IMR-90 (cell line): ENCODE data around the gene PC. TPM values are rescaled to one million over a fixed set of nuclear protein-coding genes. Genes with fewer than 3 reads are reported as not detected.
A peak's percentile ranks its signal among the peaks of the same experiment; 100 is the strongest.

Source experiments
- ATAC-seq: fragments of 200-7000 bp; cut with Tn5 transposase; 2 replicates; pipeline ENCODE4 v1.9.1; 2020; ENCODE audit warnings: low read depth, mild to moderate bottlenecking, moderate library complexity
- BruUV-seq: library from RNA; stranded (reverse); fragments of 400-500 nt; replicated peaks from 2 replicates; lab custom pipeline; 2021; lab: Mats Ljungman, UMichigan
- CTCF ChIA-PET: fragments of 300-600 bp; formaldehyde crosslinking; extraction: SDS; loops from one replicate; lab custom pipeline; 2021; ENCODE audit warnings: antibody characterized with exemption; lab: Yijun Ruan, JAX
- POLR2A ChIA-PET: fragments of 300-600 bp; sonication (Branson Sonifier 250); formaldehyde crosslinking; loops from one replicate; lab custom pipeline; 2022; ENCODE audit warnings: antibody characterized with exemption; ENCODE audit not compliant: unreplicated experiment; lab: Charles Lee
- DNase-seq: peaks from one replicate; pipeline ENCODE4 v3.0.0; 2013
- H2AFZ ChIP-seq: replicated peaks from 2 replicates; pipeline ENCODE3; 2013; ENCODE audit warnings: low read length, mild to moderate bottlenecking; ENCODE audit not compliant: poor library complexity
- H2AK5ac ChIP-seq: 2 replicates; pipeline ENCODE4 v1.6.1; 2013; ENCODE audit warnings: low read depth, low read length, inconsistent platforms
- H2AK9ac ChIP-seq: replicated peaks from 2 replicates; pipeline ENCODE3; 2013; ENCODE audit warnings: mild to moderate bottlenecking, low read depth, low read length, moderate library complexity; ENCODE audit not compliant: poor library complexity
- H2BK120ac ChIP-seq: 2 replicates; pipeline ENCODE4 v1.6.1; 2013; ENCODE audit warnings: low read depth, low read length, inconsistent platforms
- H2BK15ac ChIP-seq: 3 replicates; pipeline ENCODE4 v1.6.1; 2013; ENCODE audit warnings: low read depth, low read length, inconsistent platforms
- H2BK20ac ChIP-seq: 2 replicates; pipeline ENCODE4 v1.6.1; 2013; ENCODE audit warnings: low read depth, mild to moderate bottlenecking, inconsistent platforms, low read length, moderate library complexity
- H2BK5ac ChIP-seq: 2 replicates; pipeline ENCODE4 v1.6.1; 2013; ENCODE audit warnings: mild to moderate bottlenecking, low read depth, low read length, inconsistent platforms; ENCODE audit not compliant: poor library complexity, severe bottlenecking
- H3K14ac ChIP-seq: replicated peaks from 2 replicates; pipeline ENCODE4 v1.6.1; 2013; ENCODE audit warnings: low read depth, low read length, inconsistent platforms
- H3K18ac ChIP-seq: 2 replicates; pipeline ENCODE4 v1.6.1; 2013; ENCODE audit warnings: low read depth, low read length, control low read depth
- H3K23ac ChIP-seq: 2 replicates; pipeline ENCODE4 v1.6.1; 2013; ENCODE audit warnings: low read depth, low read length, inconsistent platforms
- H3K27ac ChIP-seq: 2 replicates; pipeline ENCODE4 v1.5.1; 2013; ENCODE audit warnings: mild to moderate bottlenecking, control low read depth, low read length; ENCODE audit not compliant: insufficient read depth
- H3K27me3 ChIP-seq: 2 replicates; pipeline ENCODE4 v1.6.1; 2013; ENCODE audit warnings: low read length; ENCODE audit not compliant: control insufficient read depth, insufficient read depth
- H3K36me3 ChIP-seq: 2 replicates; pipeline ENCODE4 v1.6.1; 2013; ENCODE audit warnings: low read length, mixed read lengths; ENCODE audit not compliant: control insufficient read depth, insufficient read depth
- H3K4ac ChIP-seq: 2 replicates; pipeline ENCODE4 v1.6.1; 2013; ENCODE audit warnings: low read depth, low read length, inconsistent platforms
- H3K4me1 ChIP-seq: 2 replicates; pipeline ENCODE4 v1.6.1; 2013; ENCODE audit warnings: low read length, mixed read lengths; ENCODE audit not compliant: control insufficient read depth, insufficient read depth
- H3K4me2 ChIP-seq: 2 replicates; pipeline ENCODE4 v1.6.1; 2013; ENCODE audit warnings: low read depth, mild to moderate bottlenecking, control low read depth, low read length, moderate library complexity
- H3K4me3 ChIP-seq: 2 replicates; pipeline ENCODE4 v1.5.1; 2013; ENCODE audit warnings: low read depth, mild to moderate bottlenecking, control low read depth, low read length, moderate library complexity; ENCODE audit not compliant: insufficient read depth
- H3K56ac ChIP-seq: 2 replicates; pipeline ENCODE4 v1.6.1; 2013; ENCODE audit warnings: low read length, inconsistent platforms; ENCODE audit not compliant: insufficient read depth; ENCODE audit errors: extremely low read depth
- H3K79me1 ChIP-seq, 2 experiments: 2 replicates each; pipeline ENCODE4 v1.6.1; 2013; ENCODE audit warnings: low read length in 2 of 2, inconsistent platforms in 1 of 2, low read depth in 1 of 2
- H3K9ac ChIP-seq: 2 replicates; pipeline ENCODE4 v1.6.1; 2013; ENCODE audit warnings: low read depth, low read length, control low read depth
- H3K9me1 ChIP-seq: 2 replicates; pipeline ENCODE4 v1.6.1; 2013; ENCODE audit warnings: low read length, inconsistent platforms; ENCODE audit not compliant: insufficient read depth
- H3K9me3 ChIP-seq: 2 replicates; pipeline ENCODE4 v1.6.1; 2013; ENCODE audit warnings: low read length; ENCODE audit not compliant: control insufficient read depth, insufficient read depth
- H4K20me1 ChIP-seq: 2 replicates; pipeline ENCODE4 v1.6.1; 2013; ENCODE audit warnings: low read length, inconsistent platforms; ENCODE audit not compliant: insufficient read depth
- H4K5ac ChIP-seq: 2 replicates; pipeline ENCODE4 v1.6.1; 2013; ENCODE audit warnings: mild to moderate bottlenecking, low read depth, low read length, control low read depth
- H4K8ac ChIP-seq, 2 experiments: 2 replicates each; pipeline ENCODE4 v1.6.1; 2013; ENCODE audit warnings: low read depth in 2 of 2, low read length in 2 of 2, control low read depth in 1 of 2, inconsistent platforms in 1 of 2
- H4K91ac ChIP-seq: 2 replicates; pipeline ENCODE4 v1.6.1; 2013; ENCODE audit warnings: low read depth, low read length, inconsistent platforms; ENCODE audit not compliant: insufficient read depth
- BHLHE40 ChIP-seq: fragments of 150-350 bp; IDR thresholded peaks from 2 replicates; pipeline ENCODE4 v1.6.1; 2016; ENCODE audit warnings: mild to moderate bottlenecking, low read depth, low read length
- CEBPB ChIP-seq: IDR thresholded peaks from 2 replicates; pipeline ENCODE4 v1.6.1; 2012; ENCODE audit warnings: low read depth, low read length, improper control_type of control experiment
- CHD1 ChIP-seq: IDR thresholded peaks from 2 replicates; pipeline ENCODE4 v1.6.1; 2012; ENCODE audit warnings: low read depth, low read length, improper control_type of control experiment
- CTCF ChIP-seq: conservative IDR thresholded peaks from 2 replicates; pipeline ENCODE4 v1.5.1; 2012; ENCODE audit warnings: mild to moderate bottlenecking, low read depth, low read length, improper control_type of control experiment
- MAFK ChIP-seq: IDR thresholded peaks from 2 replicates; pipeline ENCODE4 v1.6.1; 2012; ENCODE audit warnings: low read depth, low read length, improper control_type of control experiment
- MAZ ChIP-seq: IDR thresholded peaks from 2 replicates; pipeline ENCODE4 v1.6.1; 2012; ENCODE audit warnings: low read depth, mild to moderate bottlenecking, low read length, improper control_type of control experiment, moderate library complexity, borderline replicate concordance
- MXI1 ChIP-seq: IDR thresholded peaks from 2 replicates; pipeline ENCODE4 v1.6.1; 2012; ENCODE audit warnings: low read depth, mild to moderate bottlenecking, low read length, moderate library complexity, borderline replicate concordance
- NFE2L2 ChIP-seq: fragments of 150-350 bp; IDR thresholded peaks from 2 replicates; pipeline ENCODE4 v1.6.1; 2016; ENCODE audit warnings: low read depth, mild to moderate bottlenecking, low read length
- POLR2A ChIP-seq: IDR thresholded peaks from 2 replicates; pipeline ENCODE4 v1.6.1; 2012; ENCODE audit warnings: mild to moderate bottlenecking, low read depth, low read length
- RAD21 ChIP-seq: IDR thresholded peaks from 2 replicates; pipeline ENCODE4 v1.6.1; 2012; ENCODE audit warnings: low read length, improper control_type of control experiment
- RCOR1 ChIP-seq: IDR thresholded peaks from 2 replicates; pipeline ENCODE4 v1.6.1; 2012; ENCODE audit warnings: mild to moderate bottlenecking, low read length, improper control_type of control experiment; ENCODE audit not compliant: insufficient replicate concordance
- RFX5 ChIP-seq: IDR thresholded peaks from 2 replicates; pipeline ENCODE4 v1.8.0; 2012; ENCODE audit warnings: low read depth, mild to moderate bottlenecking, low read length, moderate library complexity
- SMC3 ChIP-seq: fragments of 150-350 bp; IDR thresholded peaks from 2 replicates; pipeline ENCODE4 v1.6.1; 2016; ENCODE audit warnings: low read depth, mild to moderate bottlenecking, antibody characterized with exemption, low read length, moderate library complexity
- USF2 ChIP-seq: fragments of 150-350 bp; IDR thresholded peaks from 2 replicates; pipeline ENCODE4 v1.6.1; 2017; ENCODE audit warnings: mild to moderate bottlenecking, antibody characterized with exemption, low read length, low read depth
- WGBS, 2 experiments: methylation state at CpG; one replicate each; pipeline versions ENCODE4 v1.1.5 to v1.1.7; 2013; ENCODE audit warnings: missing lambda C conversion rate in 2 of 2; ENCODE audit not compliant: insufficient read length in 1 of 2; ENCODE audit errors: extremely low coverage in 2 of 2; 5-methylcytosine and 5-hydroxymethylcytosine counted together
- dilution Hi-C: fragments of 300-500 bp; cut with HindIII; formaldehyde crosslinking; loops from one replicate; pipeline ENCODE4 v1.14.3; 2018; ENCODE audit warnings: low sequenced_read_pairs; ENCODE audit not compliant: unreplicated experiment
- in situ Hi-C: fragments of 300-500 bp; cut with MboI; formaldehyde crosslinking; loops from 3 replicates; pipeline ENCODE4 v1.14.3; 2019; ENCODE audit warnings: low sequenced_read_pairs, inconsistent platforms, mixed read lengths
- intact Hi-C: fragments of 100-400 bp; cut with micrococcal nuclease; formaldehyde crosslinking; loops from 2 replicates; pipeline ENCODE4 v1.10.0; 2022
- polyA plus RNA-seq, 3 experiments: library from polyadenylated mRNA; depleted of rRNA; stranded (reverse); fragments of >200 nt; gene quantifications; 2 replicates each; pipeline ENCODE4 v1.2.3, GENCODE V29; 2012; ENCODE audit warnings: low replicate concordance in 1 of 3
- total RNA-seq: library from RNA; depleted of rRNA; stranded (reverse); fragments of >200 nt; gene quantifications from 2 replicates; pipeline ENCODE4 v1.2.3, GENCODE V29; 2012

PC gene
- total and polyA plus RNA-seq, 2 of the 4 experiments (the other 2 are of a cell fraction) = 13.6 to 15.7 TPM

- no CpG with 5 or more reads among the region's 14 CpGs for WGBS, 2 experiments
- peak overlapping the region; percentile 32 for H2AK5ac ChIP-seq
- ATAC-seq (peak; percentile 94), DNase-seq (peak; percentile 99)
- H3K4me2 ChIP-seq = peak overlapping the region; percentile 16; the same call in 1 of the 2 replicates
- peaks cover 10% of the 10 kb centered on the region for H3K4me1 ChIP-seq
- peak overlapping the region; percentile 87 for H2AK9ac ChIP-seq
- H4K91ac ChIP-seq = peak overlapping the region; percentile 75
- H2AFZ ChIP-seq = peak overlapping the region; percentile 72
- H2BK20ac ChIP-seq = peak overlapping the region; percentile 67
- dilution Hi-C loops (no loop called here), intact Hi-C loops (no loop called here), in situ Hi-C loops (no loop called here)
- H3K9me3 ChIP-seq = no peaks in the 10 kb centered on the region
- H3K79me1 ChIP-seq = peaks cover 4 to 5% of the 10 kb centered on the region in 2 experiments; a peak in 2 of 4 replicates
- TSS peak; percentile 30 for BruUV-seq
- H4K5ac ChIP-seq = peak overlapping the region; percentile 23; the same call in 1 of the 2 replicates
- CTCF ChIA-PET = interaction anchor here (1.0 kb wide), 1 partner anchor 9 kb away, joined by 4 read pairs; no protein-coding TSS in a partner anchor
- H3K27ac ChIP-seq = peak overlapping the region; percentile 38
- H4K8ac ChIP-seq = peak overlapping the region in 1 of 2 experiments; percentile 61; a peak in 1 of 4 replicates
- peaks cover 2% of the 10 kb centered on the region; the same call in 1 of the 2 replicates for H3K36me3 ChIP-seq
- H3K9me1 ChIP-seq = peaks cover 2% of the 10 kb centered on the region; the same call in 1 of the 2 replicates
- H3K27me3 ChIP-seq = no peaks in the 10 kb centered on the region
- H3K18ac ChIP-seq = peak overlapping the region; percentile 26; the same call in 1 of the 2 replicates
- H3K9ac ChIP-seq = no peak overlapping the region
- peak overlapping the region; percentile 68; the same call in 1 of the 2 replicates for H3K4ac ChIP-seq
- POLR2A ChIA-PET = no interaction called here
- H3K4me3 ChIP-seq = no peak overlapping the region
- H3K56ac ChIP-seq = no peak overlapping the region
- peak overlapping the region; percentile 73; the same call in 1 of the 3 replicates for H2BK15ac ChIP-seq
- no peaks in the 10 kb centered on the region for H4K20me1 ChIP-seq
- peak overlapping the region; percentile 85 for H2BK120ac ChIP-seq
- peak overlapping the region; percentile 90 for H2BK5ac ChIP-seq
- no peak overlapping the region for H3K23ac ChIP-seq
- peak overlapping the region; percentile 81 for H3K14ac ChIP-seq
- TF ChIP-seq SMC3 (no peak), RFX5 (no peak), NFE2L2 (peak; percentile 95), MAFK (peak; percentile 74), BHLHE40 (peak; percentile 98), MXI1 (no peak), RCOR1 (peak; percentile 90), POLR2A (no peak), USF2 (no peak; the same call in 1 of the 2 replicates), CTCF (no peak), RAD21 (peak; percentile 22; the same call in 1 of the 2 replicates), CHD1 (no peak), CEBPB (peak; percentile 25; the same call in 1 of the 2 replicates), MAZ (no peak)
Observed at GRCh38 chr11:66891851-66892660, 66.1 kb downstream of the PC start.
